Measurements from ENCODE around the gene KLF11.
"Not testable (repeated sequence)": the region's sequence is repeated elsewhere in the genome, so short reads cannot be mapped to it uniquely, and the experiment has no call there.

Gene KLF11

GRCh38 chr2:10009811-10010781 lies 33.3 kb upstream of the KLF11 start:
- DNase-seq (ENCODE audit: low read depth) = peak; percentile 50

DNA sequence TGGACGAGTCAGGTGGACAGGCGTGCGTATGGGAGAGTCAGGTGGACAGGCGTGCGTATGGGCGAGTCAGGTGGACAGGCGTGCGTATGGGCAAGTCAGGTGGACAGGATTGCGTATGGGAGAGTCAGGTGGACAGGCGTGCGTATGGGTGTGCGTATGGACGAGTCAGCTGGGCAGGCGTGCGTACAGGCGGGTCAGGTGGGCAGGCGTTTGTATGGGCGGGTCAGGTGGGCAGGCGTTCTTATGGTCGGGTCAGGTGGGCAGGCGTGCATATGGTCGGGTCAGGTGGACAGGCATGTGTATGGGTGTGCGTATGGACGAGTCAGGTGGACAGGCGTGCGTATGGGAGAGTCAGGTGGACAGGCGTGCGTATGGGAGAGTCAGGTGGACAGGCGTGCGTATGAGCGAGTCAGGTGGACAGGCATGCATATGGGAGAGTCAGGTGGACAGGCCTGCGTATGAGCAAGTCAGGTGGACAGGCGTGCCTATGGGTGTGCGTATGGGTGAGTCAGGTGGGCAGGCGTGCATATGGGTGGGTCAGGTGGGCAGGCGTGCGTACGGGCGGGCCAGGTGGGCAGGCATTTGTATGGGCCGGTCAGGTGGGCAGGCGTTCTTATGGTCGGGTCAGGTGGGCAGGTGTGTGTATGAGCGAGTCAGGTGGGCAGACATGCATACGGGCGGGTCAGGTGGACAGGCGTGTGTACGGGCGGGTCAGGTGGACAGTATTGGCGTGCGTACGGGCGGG lies 32.3 kb upstream of the KLF11 start:
- DNase-seq (ENCODE audit: low read depth) = not testable (repeated sequence)

DNA sequence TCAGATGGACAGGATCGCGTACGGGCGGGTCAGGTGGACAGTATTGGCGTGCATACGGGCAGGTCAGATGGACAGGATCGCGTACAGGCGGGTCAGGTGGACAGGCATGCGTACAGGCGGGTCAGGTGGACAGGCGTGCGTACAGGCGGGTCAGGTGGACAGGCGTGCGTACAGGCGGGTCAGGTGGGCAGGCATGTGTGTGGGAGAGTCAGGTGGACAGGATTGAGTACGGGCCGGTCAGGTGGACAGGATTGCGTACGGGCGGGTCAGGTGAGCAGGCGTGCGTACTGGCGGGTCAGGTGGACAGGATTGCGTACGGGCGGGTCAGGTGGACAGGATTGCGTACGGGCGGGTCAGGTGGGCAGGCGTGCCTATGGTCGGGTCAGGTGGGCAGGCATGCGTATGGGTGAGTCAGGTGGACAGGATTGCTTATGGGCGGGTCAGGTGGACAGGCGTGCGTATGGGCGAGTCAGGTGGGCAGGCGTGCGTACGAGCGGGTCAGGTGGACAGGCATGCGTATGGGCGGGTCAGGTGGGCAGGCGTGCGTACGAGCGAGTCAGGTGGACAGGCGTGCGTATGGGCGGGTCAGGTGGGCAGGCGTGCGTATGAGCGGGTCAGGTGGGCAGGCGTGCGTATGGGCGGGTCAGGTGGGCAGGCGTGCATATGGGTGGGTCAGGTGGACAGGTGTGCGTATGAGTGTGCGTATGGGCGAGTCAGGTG lies 31.6 kb upstream of the KLF11 start:
- DNase-seq (ENCODE audit: low read depth) = not testable (repeated sequence)

GRCh38 chr2:10012366-10012962 lies 30.9 kb upstream of the KLF11 start:
- not testable (repeated sequence) for DNase-seq (ENCODE audit: low read depth)

GRCh38 chr2:10012963-10013461 lies 30.3 kb upstream of the KLF11 start:
- no peak for DNase-seq (ENCODE audit: low read depth)

GRCh38 chr2:10013651-10014417 lies 29.5 kb upstream of the KLF11 start:
- not testable (repeated sequence) for DNase-seq (ENCODE audit: low read depth)

DNA sequence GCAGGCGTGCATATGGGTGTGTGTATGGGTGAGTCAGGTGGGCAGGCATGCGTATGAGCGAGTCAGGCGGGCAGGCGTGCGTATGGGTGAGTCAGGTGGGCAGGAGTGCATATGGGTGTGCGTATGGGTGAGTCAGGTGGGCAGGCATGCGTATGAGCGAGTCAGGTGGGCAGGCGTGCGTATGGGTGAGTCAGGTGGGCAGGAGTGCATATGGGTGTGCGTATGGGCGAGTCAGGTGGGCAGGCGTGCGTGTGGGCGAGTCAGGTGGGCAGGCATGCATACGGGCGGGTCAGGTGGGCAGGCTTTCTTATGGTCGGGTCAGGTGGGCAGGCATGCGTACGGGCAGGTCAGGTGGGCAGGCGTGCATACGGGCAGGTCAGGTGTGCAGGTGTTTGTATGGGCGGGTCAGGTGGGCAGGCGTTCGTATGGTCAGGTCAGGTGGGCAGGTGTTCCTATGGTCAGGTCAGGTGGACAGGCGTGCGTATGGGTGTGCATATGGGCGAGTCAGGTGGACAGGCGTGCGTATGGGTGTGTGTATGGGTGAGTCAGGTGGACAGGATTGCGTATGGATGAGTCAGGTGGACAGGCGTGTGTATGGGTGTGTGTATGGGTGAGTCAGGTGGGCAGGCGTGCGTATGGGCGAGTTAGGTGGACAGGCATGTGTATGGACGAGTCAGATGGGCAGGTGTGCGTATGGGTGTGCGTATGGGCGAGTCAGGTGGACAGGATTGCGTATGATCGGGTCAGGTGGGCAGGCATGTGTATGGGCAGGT lies 28.7 kb upstream of the KLF11 start:
- no peak for DNase-seq (ENCODE audit: low read depth)

- DNase-seq (ENCODE audit: low read depth) = not testable (repeated sequence)
Observed at GRCh38 chr2:10015376-10015989, 27.9 kb upstream of the KLF11 start.

DNA sequence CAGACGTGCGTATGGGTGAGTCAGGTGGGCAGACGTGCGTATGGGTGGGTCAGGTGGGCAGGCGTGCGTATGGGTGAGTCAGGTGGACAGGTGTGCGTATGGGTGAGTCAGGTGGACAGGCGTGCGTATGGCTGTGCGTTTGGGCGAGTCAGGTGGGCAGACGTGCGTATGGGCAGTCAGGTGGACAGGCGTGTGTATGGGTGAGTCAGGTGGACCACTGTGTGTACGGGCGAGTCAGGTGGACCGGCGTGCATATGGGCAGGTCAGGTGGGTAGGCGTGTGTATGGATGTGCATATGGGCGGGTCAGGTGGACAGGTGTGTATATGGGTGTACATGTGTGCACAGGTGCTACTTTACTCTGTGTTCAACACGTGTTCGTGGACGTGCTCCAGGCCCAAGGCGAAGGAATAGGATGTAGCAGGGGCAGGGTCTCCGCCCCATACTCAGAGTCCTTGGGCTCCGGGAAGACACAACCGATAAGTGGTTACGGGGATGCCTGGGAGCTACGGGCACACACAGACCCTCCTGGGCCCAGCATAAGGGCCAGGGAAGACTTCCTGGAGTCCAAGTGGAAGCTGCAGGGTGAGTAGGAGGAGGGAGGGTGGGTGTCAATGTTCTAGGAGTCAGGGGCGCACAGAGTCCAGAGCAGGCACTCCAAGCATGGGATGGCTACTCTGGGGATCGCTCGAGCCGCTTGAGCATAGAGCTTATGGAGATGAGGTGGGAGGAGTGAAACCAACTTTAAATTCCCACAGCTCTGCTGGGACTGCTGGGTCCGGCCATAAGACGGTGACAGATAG lies 27.1 kb upstream of the KLF11 start:
- DNase-seq (ENCODE audit: low read depth) = no peak

DNA sequence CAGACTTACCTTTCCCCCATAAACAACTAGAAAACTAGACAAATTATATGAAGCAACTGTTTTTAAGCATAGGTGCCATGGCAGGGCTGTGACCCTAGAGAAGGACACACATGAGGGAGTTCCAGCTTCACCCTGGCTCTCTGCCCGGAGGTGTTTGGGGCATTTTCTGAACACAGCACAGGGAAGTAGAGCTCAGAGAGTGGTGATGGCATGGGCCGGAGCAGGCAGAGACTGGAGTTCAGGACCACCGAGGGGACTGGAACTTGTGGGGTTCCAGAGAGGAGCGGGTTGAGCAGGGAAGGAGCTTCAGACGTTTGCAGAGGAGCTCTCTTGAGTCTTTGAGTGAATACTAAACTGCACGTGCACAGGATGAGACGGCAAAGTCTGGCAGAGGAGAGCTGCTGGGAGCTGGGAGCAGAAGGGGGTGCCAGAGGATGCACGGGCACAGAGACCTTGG lies 26.5 kb upstream of the KLF11 start:
- DNase-seq (ENCODE audit: low read depth) = no peak

GRCh38 chr2:10017313-10017941 lies 25.9 kb upstream of the KLF11 start:
- no peak for DNase-seq (ENCODE audit: low read depth)

GRCh38 chr2:10019174-10019573 lies 24.2 kb upstream of the KLF11 start:
- no peak for DNase-seq (ENCODE audit: low read depth)

DNA sequence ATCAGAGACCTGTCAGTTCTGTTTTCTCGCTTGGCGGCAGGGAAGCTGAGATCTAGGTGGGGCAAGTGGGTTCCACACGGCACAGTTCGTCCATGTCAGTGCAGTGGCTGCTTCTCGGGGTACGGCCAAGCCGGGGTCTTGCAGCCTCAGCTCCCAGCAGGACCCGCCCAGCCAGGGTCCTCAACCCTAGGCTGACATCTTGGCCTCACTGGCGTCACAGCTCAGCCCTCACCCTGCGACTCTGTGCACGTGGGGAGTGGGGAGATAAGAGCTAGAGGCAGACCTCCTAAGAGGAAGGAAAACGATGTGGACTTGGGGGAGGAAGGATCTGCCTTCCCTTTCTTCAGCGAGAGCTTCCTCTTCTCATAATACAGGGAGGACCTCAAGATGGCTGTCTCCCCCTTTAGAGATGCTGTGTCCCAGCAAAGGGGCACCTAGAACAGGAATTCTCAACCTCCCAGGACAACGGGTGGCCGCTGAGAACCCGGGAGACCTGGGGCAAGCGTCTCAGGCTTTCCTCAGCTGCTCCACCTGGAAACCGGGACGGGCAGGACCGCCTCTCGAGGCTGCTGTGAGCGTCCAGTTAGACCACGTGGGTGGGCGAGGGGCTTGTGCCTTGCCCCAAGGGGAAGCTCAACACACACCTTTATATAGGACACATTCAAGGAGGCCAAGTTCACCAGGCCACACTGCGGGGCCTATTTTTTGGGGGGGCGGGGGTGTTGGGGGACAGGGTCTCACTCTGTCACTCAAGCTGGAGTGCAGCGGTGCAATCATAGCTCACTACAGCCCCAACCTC lies 23.5 kb upstream of the KLF11 start:
- no peak for DNase-seq (ENCODE audit: low read depth)

GRCh38 chr2:10022041-10022421 lies 21.3 kb upstream of the KLF11 start:
- no peak for DNase-seq (ENCODE audit: low read depth)

- no peak for DNase-seq (ENCODE audit: low read depth)
Observed at GRCh38 chr2:10022445-10022844, 20.9 kb upstream of the KLF11 start.

DNA sequence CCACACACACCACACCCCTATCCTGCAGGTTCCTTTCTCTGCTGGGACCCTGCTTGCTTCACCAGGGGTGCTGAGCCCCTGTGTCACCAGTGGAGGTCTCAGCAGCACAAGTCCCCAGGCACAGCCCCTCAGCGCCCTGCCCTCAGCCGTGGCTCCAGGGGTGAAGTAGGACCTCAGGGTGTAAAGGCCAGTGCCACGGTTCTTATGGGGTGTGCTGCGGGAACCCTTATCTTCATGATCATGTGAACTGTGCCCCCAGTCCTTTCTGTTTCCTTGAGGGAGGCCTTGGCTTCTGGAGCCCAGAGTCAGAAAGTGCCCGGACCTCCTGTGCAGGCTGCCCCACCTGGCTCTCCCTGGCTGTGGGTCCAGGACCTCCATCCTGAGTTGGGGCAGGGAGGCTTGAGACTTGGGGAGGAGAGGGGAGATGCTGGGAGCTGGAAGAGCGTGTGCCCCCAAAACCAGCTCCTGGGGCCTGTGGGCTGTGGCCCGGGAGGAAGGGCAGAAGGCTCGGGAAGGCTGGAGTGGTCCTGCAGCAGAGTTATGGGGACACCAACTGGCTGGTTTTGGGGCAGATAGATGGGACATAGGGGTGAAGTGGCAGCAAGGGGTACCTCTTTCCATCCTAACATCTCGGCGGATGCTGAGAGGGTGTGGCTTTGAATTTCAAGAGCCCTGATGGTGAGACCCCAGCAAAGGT lies 20.2 kb upstream of the KLF11 start:
- DNase-seq (ENCODE audit: low read depth) = no peak

Data from GM04503 (cell line).